Thyroid gland (tissue), 4 donors: ENCODE measurements around the gene CHD6. TPM values are rescaled to one million over a fixed set of nuclear protein-coding genes. Genes with fewer than 3 reads are reported as not detected.

Experiments used
- DNase-seq, 2 donors: peaks; one replicate each; pipeline ENCODE4 v3.0.0-alpha.2; 2019
- H3K27ac ChIP-seq, 3 donors: fragments of 200-600 bp; sonication (generic); 1 replicate in 2 of 3; 2 replicates in 1 of 3; pipeline ENCODE4 v1.5.1; 2016 to 2019; ENCODE audit warnings: mild to moderate bottlenecking in 1 of 3, moderate library complexity in 1 of 3
- H3K27me3 ChIP-seq: fragments of 200-600 bp; sonication (generic); one replicate; pipeline ENCODE4 v1.5.1; 2019
- H3K36me3 ChIP-seq, 2 donors: fragments of 200-600 bp; sonication (generic); one replicate each; pipeline ENCODE4 v1.5.1; 2016 to 2019
- H3K4me1 ChIP-seq, 2 donors: fragments of 200-600 bp; sonication (generic); one replicate each; pipeline ENCODE4 v1.5.1; 2017 to 2019
- H3K4me3 ChIP-seq, 3 donors: fragments of 200-600 bp; sonication (generic); replicated peaks in 1 of 3; 1 replicate in 2 of 3; 2 replicates in 1 of 3; pipeline ENCODE4 v1.5.1; 2016; ENCODE audit warnings: mild to moderate bottlenecking in 1 of 3
- H3K9me3 ChIP-seq: fragments of 200-600 bp; sonication (generic); one replicate; pipeline ENCODE4 v1.5.1; 2017
- POLR2A ChIP-seq, 2 donors: fragments of 450-650 bp; IDR thresholded peaks; one replicate each; pipeline ENCODE4 v1.6.1; 2017; ENCODE audit warnings: antibody characterized with exemption in 2 of 2, mild to moderate bottlenecking in 2 of 2, moderate library complexity in 1 of 2
- whole genome bisulfite sequencing, 2 donors: methylation state at CpG; one replicate each; pipeline ENCODE4 v1.1.5; 2017; 5-methylcytosine and 5-hydroxymethylcytosine counted together
- intact Hi-C: fragments of 100-400 bp; cut with DNase I; formaldehyde crosslinking; loops from one replicate; pipeline ENCODE4 v1.15.1; 2023
- total RNA-seq, 4 donors: library from RNA; depleted of rRNA; stranded (reverse); fragments of >200 nt; gene quantifications; one replicate each; pipeline ENCODE4 v1.2.3, GENCODE V29; 2016
- TF ChIP-seq, protein P1 (sequence below), 6 experiments: fragments of 200-600 bp in 3 of 6; fragments of 450-650 bp in 3 of 6; sonication (generic) in 3 of 6; IDR thresholded peaks; one replicate each; pipeline ENCODE4 v1.5.1; 2016 to 2019; ENCODE audit warnings: antibody characterized with exemption in 6 of 6, mild to moderate bottlenecking in 2 of 6, inconsistent platforms in 1 of 6, moderate library complexity in 1 of 6

Gene CHD6
- total RNA-seq, 4 donors from 2014 or later = 58.0 to 104 (median 81.6) TPM

- intact Hi-C loops = no loop called here
- Histone ChIP-seq H3K27ac (no peak overlapping the region), H3K9me3 (no peaks in the 10 kb centered on the region), H3K27me3 (no peaks in the 10 kb centered on the region), H3K4me1 (peaks cover 23 to 32% of the 10 kb centered on the region in 2 donors), H3K4me3 (no peak overlapping the region), H3K36me3 (no peaks in the 10 kb centered on the region)
- TF ChIP-seq, protein P1, sequence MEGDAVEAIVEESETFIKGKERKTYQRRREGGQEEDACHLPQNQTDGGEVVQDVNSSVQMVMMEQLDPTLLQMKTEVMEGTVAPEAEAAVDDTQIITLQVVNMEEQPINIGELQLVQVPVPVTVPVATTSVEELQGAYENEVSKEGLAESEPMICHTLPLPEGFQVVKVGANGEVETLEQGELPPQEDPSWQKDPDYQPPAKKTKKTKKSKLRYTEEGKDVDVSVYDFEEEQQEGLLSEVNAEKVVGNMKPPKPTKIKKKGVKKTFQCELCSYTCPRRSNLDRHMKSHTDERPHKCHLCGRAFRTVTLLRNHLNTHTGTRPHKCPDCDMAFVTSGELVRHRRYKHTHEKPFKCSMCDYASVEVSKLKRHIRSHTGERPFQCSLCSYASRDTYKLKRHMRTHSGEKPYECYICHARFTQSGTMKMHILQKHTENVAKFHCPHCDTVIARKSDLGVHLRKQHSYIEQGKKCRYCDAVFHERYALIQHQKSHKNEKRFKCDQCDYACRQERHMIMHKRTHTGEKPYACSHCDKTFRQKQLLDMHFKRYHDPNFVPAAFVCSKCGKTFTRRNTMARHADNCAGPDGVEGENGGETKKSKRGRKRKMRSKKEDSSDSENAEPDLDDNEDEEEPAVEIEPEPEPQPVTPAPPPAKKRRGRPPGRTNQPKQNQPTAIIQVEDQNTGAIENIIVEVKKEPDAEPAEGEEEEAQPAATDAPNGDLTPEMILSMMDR (IDR thresholded peaks at IDR 0.05) = no peak
- no peak for TF ChIP-seq POLR2A (IDR thresholded peaks at IDR 0.05)
- DNase-seq = no peak
- 82 to 87% methylated on average over 3 of the region's 3 CpGs for WGBS, 2 donors
These were observed 8.7 kb downstream of the CHD6 start for GRCh38 chr20:41609474-41609873.

DNA sequence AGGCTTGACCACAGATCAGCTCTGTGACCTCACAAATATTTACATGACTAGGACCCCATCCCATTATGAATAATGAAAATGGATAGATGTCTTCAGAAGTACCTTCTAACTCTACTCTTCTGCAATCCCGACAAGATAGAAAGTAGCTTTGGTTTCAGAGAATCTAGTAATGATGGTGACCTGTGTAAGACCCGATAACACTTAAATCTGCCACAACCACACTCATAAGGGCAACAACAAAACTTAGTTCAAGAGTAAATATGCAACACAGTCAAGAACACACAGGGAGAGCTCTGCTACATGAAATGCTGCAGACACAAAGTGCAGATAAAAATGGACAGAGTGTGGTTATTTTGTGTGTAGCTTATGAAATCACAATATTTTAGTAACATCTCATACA lies 9.6 kb downstream of the CHD6 start:
- WGBS, 2 donors = 82 to 97% methylated on average over 2 of the region's 2 CpGs
- intact Hi-C loops = no loop called here
- H3K27me3 ChIP-seq = no peaks in the 10 kb centered on the region

DNA sequence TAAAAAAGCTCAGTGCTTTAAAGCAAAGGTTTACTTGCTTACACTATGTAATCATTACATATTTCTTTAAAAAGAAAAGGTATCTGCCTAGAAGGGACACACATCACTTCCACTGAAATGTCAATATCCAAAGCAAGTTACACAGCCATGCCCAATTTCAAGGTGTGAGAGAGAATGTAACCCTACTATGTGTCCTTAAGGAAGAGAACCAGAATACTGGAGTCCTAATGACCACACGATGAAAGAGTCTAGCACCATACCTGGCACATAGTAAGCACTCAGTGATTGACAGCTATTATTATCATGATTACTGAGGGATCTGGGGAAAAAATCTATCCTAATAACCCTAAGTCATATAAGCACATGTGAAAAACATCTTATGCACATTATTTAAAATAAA lies 10.4 kb downstream of the CHD6 start:
- no peak for DNase-seq
- H3K4me1 ChIP-seq = peaks cover 28 to 29% of the 10 kb centered on the region in 2 donors
- H3K36me3 ChIP-seq = no peaks in the 10 kb centered on the region
- H3K27me3 ChIP-seq = no peaks in the 10 kb centered on the region
- no peaks in the 10 kb centered on the region for H3K9me3 ChIP-seq
- whole genome bisulfite sequencing, 2 donors = 94 to 97% methylated on average over 1 of the region's 1 CpG
- intact Hi-C loops = no loop called here
- no peak overlapping the region for H3K27ac ChIP-seq
- no peak overlapping the region for H3K4me3 ChIP-seq
- no peak for TF ChIP-seq POLR2A (IDR thresholded peaks at IDR 0.05)
- TF ChIP-seq, protein P1 (IDR thresholded peaks at IDR 0.05) = no peak

More for the DNA sequence above, 9.6 kb downstream of the CHD6 start:
- TF ChIP-seq POLR2A (IDR thresholded peaks at IDR 0.05) = no peak
- TF ChIP-seq, protein P1 (IDR thresholded peaks at IDR 0.05) = no peak
- DNase-seq = no peak
- Histone ChIP-seq H3K27ac (no peak overlapping the region), H3K4me1 (peaks cover 24 to 32% of the 10 kb centered on the region in 2 donors), H3K9me3 (no peaks in the 10 kb centered on the region), H3K36me3 (no peaks in the 10 kb centered on the region), H3K4me3 (no peak overlapping the region)

GRCh38 chr20:41604002-41604401 lies 14.2 kb downstream of the CHD6 start:
- H3K27me3 ChIP-seq = no peaks in the 10 kb centered on the region
- intact Hi-C loops = no loop called here
- peaks cover 19 to 33% of the 10 kb centered on the region in 2 donors for H3K4me1 ChIP-seq
- H3K9me3 ChIP-seq = no peaks in the 10 kb centered on the region
- TF ChIP-seq, protein P1 (IDR thresholded peaks at IDR 0.05) = no peak
- no peak for TF ChIP-seq POLR2A (IDR thresholded peaks at IDR 0.05)
- 71 to 76% methylated on average over 1 of the region's 1 CpG for WGBS, 2 donors
- no peak overlapping the region for H3K4me3 ChIP-seq
- no peak for DNase-seq
- H3K36me3 ChIP-seq = no peaks in the 10 kb centered on the region
- H3K27ac ChIP-seq = no peak overlapping the region

DNA sequence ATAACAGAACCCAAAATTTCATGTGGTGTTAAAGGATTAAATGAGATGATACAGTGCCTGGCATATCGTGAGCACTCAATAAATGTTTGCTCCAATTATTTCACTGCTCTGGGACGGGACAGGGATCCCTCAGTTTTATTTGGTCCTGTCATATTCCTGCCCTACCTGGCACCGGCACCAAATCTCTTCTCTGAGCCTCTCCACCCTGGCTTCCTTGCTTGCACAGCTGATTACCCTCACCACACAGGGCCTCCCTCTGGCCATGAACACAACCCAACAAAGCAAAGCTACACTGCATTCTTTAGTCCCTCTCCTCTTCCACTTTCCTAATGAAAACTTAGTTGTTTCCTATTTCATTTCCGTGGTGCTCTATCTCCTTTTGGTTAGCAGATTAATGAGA lies 16.4 kb downstream of the CHD6 start:
- H3K4me3 ChIP-seq = no peak overlapping the region
- peak in 1 of 2 donors; percentile 19 for DNase-seq
- 78 to 84% methylated on average over 4 of the region's 4 CpGs for WGBS, 2 donors
- H3K9me3 ChIP-seq = no peaks in the 10 kb centered on the region
- H3K27ac ChIP-seq = no peak overlapping the region
- TF ChIP-seq POLR2A (IDR thresholded peaks at IDR 0.05) = no peak
- TF ChIP-seq, protein P1 (IDR thresholded peaks at IDR 0.05) = no peak
- H3K27me3 ChIP-seq = no peaks in the 10 kb centered on the region
- intact Hi-C loops = no loop called here
- H3K36me3 ChIP-seq = no peaks in the 10 kb centered on the region
- peaks cover 0 to 14% of the 10 kb centered on the region in 2 donors for H3K4me1 ChIP-seq
